ENCODE data around the gene CSDE1.

Gene CSDE1

GRCh38 chr1:114695430-114696058 is 62.2 kb downstream of the CSDE1 start, which contains the start of gene AMPD1:
Gene AMPD1 (minus strand): TSS chr1:114695546. CDS start chr1:114695471, 75 bp downstream.
- peak; percentile 40; the same call in 2 of the 3 replicates for ATAC-seq (ENCODE audit: low read depth)
- no peak for TF ChIP-seq CTCF (IDR thresholded peaks at IDR 0.05; ENCODE audit: poor library complexity, severe bottlenecking)

DNA sequence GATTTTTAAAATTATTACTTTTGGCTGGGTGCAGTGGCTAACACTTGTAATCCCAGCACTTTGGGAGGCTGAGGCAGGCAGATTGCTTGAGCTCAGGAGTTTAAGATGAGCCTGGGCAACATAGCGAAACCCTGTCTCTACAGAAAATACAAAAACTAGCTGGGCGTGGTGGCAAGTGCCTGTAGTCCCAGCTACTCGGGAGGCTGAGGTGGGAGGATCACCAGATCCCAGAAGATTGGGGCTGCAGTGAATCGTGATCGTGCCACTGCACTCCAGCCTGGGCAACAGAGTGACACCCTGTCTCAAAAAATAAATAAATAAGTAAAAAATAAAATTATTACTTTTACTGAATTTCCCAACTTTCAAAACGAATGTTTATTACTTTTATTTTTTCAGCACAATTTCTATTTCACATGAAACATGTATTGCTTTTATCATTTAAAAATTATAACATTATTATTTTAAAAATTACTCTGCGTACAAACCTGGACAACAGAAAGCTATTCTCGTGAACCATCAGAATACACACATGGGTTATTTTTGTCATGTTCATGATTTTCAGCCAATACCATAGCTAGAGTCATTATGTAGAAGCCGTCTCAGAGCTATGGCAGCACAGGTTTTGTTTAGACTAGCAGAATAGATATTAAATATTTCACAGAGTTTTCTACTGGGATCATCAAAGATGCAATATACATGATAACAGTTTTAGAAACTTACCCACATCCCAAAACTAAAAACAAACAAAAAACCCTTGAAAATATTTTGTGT is 63.1 kb downstream of the CSDE1 start:
- ATAC-seq (ENCODE audit: low read depth) (no peak), DNase-seq (ENCODE audit: low spot score) (no peak)
- Histone ChIP-seq H3K4me1 (ENCODE audit: insufficient read depth, poor library complexity, severe bottlenecking) (no peaks in the 10 kb centered on the region), H3K36me3 (ENCODE audit: low read depth) (no peaks in the 10 kb centered on the region), H3K27me3 (ENCODE audit: insufficient read depth, poor library complexity, severe bottlenecking) (no peaks in the 10 kb centered on the region), H3K27ac (ENCODE audit: poor library complexity, severe bottlenecking) (no peak overlapping the region), H3K9me3 (ENCODE audit: severe bottlenecking) (no peaks in the 10 kb centered on the region), H3K4me3 (ENCODE audit: severe bottlenecking) (no peak overlapping the region)
- TF ChIP-seq CTCF (IDR thresholded peaks at IDR 0.05; ENCODE audit: poor library complexity, severe bottlenecking), result no peak

More at GRCh38 chr1:114695430-114696058, 62.2 kb downstream of the CSDE1 start, which contains the start of gene AMPD1:
- no peaks in the 10 kb centered on the region for H3K4me1 ChIP-seq (ENCODE audit: insufficient read depth, poor library complexity, severe bottlenecking)
- H3K27ac ChIP-seq (ENCODE audit: poor library complexity, severe bottlenecking), result no peak within 1 kb of the TSS
- DNase-seq (ENCODE audit: low spot score), result no peak
- no peak within 1 kb of the TSS for H3K4me3 ChIP-seq (ENCODE audit: severe bottlenecking)
- no peaks in the 10 kb centered on the region for H3K27me3 ChIP-seq (ENCODE audit: insufficient read depth, poor library complexity, severe bottlenecking)
- no peaks in the 10 kb centered on the region for H3K9me3 ChIP-seq (ENCODE audit: severe bottlenecking)
- no peaks in the 10 kb centered on the region for H3K36me3 ChIP-seq (ENCODE audit: low read depth)

DNA sequence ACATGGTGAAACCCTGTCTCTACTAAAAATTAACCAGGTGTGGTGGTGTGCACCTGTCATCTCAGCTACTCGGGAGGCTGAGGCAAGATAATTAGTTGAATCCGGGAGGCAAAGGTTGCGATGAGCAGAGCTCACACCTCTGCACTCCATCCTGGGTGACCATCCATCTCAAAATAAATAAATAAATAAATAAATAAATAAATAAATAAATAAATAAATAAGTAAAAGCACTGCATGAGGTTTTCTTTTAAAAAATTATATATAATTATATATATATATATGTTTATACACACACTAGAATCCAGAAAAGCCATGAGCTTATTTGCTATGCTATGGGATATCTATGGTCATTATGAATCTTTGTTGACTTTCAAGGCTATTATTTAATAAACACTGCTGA is 64.8 kb downstream of the CSDE1 start:
- ATAC-seq (ENCODE audit: low read depth), result no peak
- H3K4me3 ChIP-seq (ENCODE audit: severe bottlenecking), result no peak overlapping the region
- H3K4me1 ChIP-seq (ENCODE audit: insufficient read depth, poor library complexity, severe bottlenecking), result no peaks in the 10 kb centered on the region
- H3K36me3 ChIP-seq (ENCODE audit: low read depth), result no peaks in the 10 kb centered on the region
- H3K27ac ChIP-seq (ENCODE audit: poor library complexity, severe bottlenecking), result no peak overlapping the region
- DNase-seq (ENCODE audit: low spot score), result no peak
- no peaks in the 10 kb centered on the region for H3K27me3 ChIP-seq (ENCODE audit: insufficient read depth, poor library complexity, severe bottlenecking)
- no peaks in the 10 kb centered on the region for H3K9me3 ChIP-seq (ENCODE audit: severe bottlenecking)
- TF ChIP-seq CTCF (IDR thresholded peaks at IDR 0.05; ENCODE audit: poor library complexity, severe bottlenecking), result no peak

DNA sequence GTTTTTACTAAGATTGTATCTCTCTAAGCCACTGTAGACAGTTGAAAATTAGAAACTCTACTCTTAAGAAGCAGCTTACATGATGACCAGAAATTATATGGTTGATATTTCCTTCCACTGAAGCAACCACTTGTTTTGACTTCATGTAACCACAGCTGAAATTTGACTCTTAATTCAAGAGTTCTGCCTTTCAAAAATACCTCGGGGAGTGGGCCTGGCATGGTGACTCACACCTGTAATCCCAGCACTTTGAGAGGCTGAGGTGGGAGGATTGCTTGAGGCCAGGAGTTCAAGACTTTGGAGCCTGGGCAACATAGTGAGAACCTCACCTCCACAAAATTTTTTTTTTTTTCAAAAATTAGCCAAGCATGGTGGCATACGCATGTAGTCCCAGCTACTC is 66.7 kb downstream of the CSDE1 start:
- H3K27me3 ChIP-seq (ENCODE audit: insufficient read depth, poor library complexity, severe bottlenecking), result no peaks in the 10 kb centered on the region
- H3K27ac ChIP-seq (ENCODE audit: poor library complexity, severe bottlenecking), result no peak overlapping the region
- TF ChIP-seq CTCF (IDR thresholded peaks at IDR 0.05; ENCODE audit: poor library complexity, severe bottlenecking), result no peak
- H3K9me3 ChIP-seq (ENCODE audit: severe bottlenecking), result no peaks in the 10 kb centered on the region
- ATAC-seq (ENCODE audit: low read depth) (no peak), DNase-seq (ENCODE audit: low spot score) (no peak)
- no peaks in the 10 kb centered on the region for H3K4me1 ChIP-seq (ENCODE audit: insufficient read depth, poor library complexity, severe bottlenecking)
- H3K36me3 ChIP-seq (ENCODE audit: low read depth), result no peaks in the 10 kb centered on the region
- no peak overlapping the region for H3K4me3 ChIP-seq (ENCODE audit: severe bottlenecking)

DNA sequence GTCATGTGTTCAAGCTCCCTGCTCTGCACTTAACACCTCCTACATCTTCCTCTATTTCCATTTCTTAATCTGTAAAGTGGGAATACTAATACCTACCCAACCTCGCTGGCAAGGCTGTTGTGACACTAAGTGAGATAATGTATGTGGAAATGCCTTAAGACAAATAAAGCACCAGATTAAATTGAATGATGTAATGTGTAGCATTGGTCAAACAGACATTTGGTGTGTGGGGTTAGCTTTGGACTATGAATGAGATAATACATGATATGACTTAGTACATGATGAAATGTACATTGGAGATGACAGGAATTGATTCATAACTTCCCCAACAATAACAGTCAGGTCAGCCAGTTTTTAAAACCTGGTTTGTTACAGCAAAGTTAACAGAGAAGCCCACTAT is 67.6 kb downstream of the CSDE1 start:
- Histone ChIP-seq H3K4me3 (ENCODE audit: severe bottlenecking) (no peak overlapping the region), H3K9me3 (ENCODE audit: severe bottlenecking) (no peaks in the 10 kb centered on the region), H3K36me3 (ENCODE audit: low read depth) (no peaks in the 10 kb centered on the region), H3K27ac (ENCODE audit: poor library complexity, severe bottlenecking) (no peak overlapping the region), H3K27me3 (ENCODE audit: insufficient read depth, poor library complexity, severe bottlenecking) (no peaks in the 10 kb centered on the region), H3K4me1 (ENCODE audit: insufficient read depth, poor library complexity, severe bottlenecking) (no peaks in the 10 kb centered on the region)
- TF ChIP-seq CTCF (IDR thresholded peaks at IDR 0.05; ENCODE audit: poor library complexity, severe bottlenecking), result no peak
- ATAC-seq (ENCODE audit: low read depth) (no peak), DNase-seq (ENCODE audit: low spot score) (no peak)

Measured in RWPE2 (cell line).